K562 (cell line): ENCODE data around the gene ARHGEF4. TPM values are rescaled to one million over a fixed set of nuclear protein-coding genes. Genes with fewer than 3 reads are reported as not detected.

Source experiments
- ATAC-seq: fragments of 200-7000 bp; cut with Tn5 transposase; 3 replicates; pipeline ENCODE4 v1.9.1; 2020; ENCODE audit warnings: moderate library complexity
- BruUV-seq: library from RNA; stranded (reverse); fragments of 400-500 nt; replicated peaks from 2 replicates; lab custom pipeline; 2021; lab: Mats Ljungman, UMichigan
- CTCF ChIA-PET: fragments of 300-600 bp; formaldehyde crosslinking; extraction: SDS; loops from one replicate; lab custom pipeline; 2021; ENCODE audit warnings: low intra/inter-chr PET ratio; lab: Yijun Ruan, JAX
- POLR2A ChIA-PET: fragments of 300-600, 350-650 bp; sonication (Branson Sonifier 250); formaldehyde crosslinking; extraction: SDS; loops from one replicate; lab custom pipeline; 2021; ENCODE audit warnings: antibody characterized with exemption, inconsistent platforms; lab: Yijun Ruan, JAX
- DNase-seq, 4 experiments: peaks; one replicate each; pipeline versions ENCODE4 v3.0.0 to v3.0.0-alpha.2; 2011 to 2018; ENCODE audit warnings: low spot score in 3 of 4, mixed read lengths in 3 of 4; ENCODE audit errors: extremely low read depth in 1 of 4
- FAIRE-seq: peaks from 2 replicates; lab custom pipeline; 2011; peaks lifted over from hg19 to GRCh38; lab: Jason Lieb, UNC
- H2AFZ ChIP-seq: 2 replicates; pipeline ENCODE4 v1.6.0; 2011; ENCODE audit warnings: low read depth, low read length, control low read depth, inconsistent platforms
- H3K27ac ChIP-seq: fragments of 200-600 bp; 3 replicates; pipeline ENCODE4 v1.8.0; 2011; ENCODE audit warnings: low read depth, mild to moderate bottlenecking, control low read depth, inconsistent platforms, low read length, moderate library complexity, mixed read lengths; ENCODE audit errors: extremely low read depth
- H3K27me3 ChIP-seq, 2 experiments: fragments of 300-600 bp in 1 of 2; 2 replicates in 1 of 2; 3 replicates in 1 of 2; pipeline versions ENCODE4 v1.6.0 to v1.8.0; 2011; ENCODE audit warnings: inconsistent platforms in 2 of 2, low read length in 2 of 2, mild to moderate bottlenecking in 1 of 2, mixed read lengths in 1 of 2, moderate library complexity in 1 of 2; ENCODE audit not compliant: control insufficient read depth in 2 of 2, insufficient read depth in 2 of 2
- H3K36me3 ChIP-seq: fragments of 300-600 bp; 3 replicates; pipeline ENCODE4 v1.8.0; 2011; ENCODE audit warnings: mild to moderate bottlenecking, low read length, inconsistent platforms; ENCODE audit not compliant: control insufficient read depth, insufficient read depth
- H3K4me1 ChIP-seq, 2 experiments: fragments of 200-600 bp in 1 of 2; replicated peaks in 1 of 2; 2 replicates in 1 of 2; 3 replicates in 1 of 2; pipeline versions ENCODE4 v1.5.1 to v1.8.0; 2011; ENCODE audit warnings: inconsistent platforms in 2 of 2, low read length in 2 of 2, mild to moderate bottlenecking in 1 of 2, mixed read lengths in 1 of 2, moderate library complexity in 1 of 2; ENCODE audit not compliant: control insufficient read depth in 2 of 2, insufficient read depth in 2 of 2
- H3K4me2 ChIP-seq: 2 replicates; pipeline ENCODE4 v1.6.1; 2011; ENCODE audit warnings: low read length, control low read depth, inconsistent platforms, mixed read lengths; ENCODE audit not compliant: insufficient read depth
- H3K4me3 ChIP-seq: fragments of 200-600 bp; sonication (generic), shearing (Covaris generic); 2 replicates; pipeline ENCODE4 v1.5.1; 2016; ENCODE audit warnings: control low read depth, inconsistent platforms
- H3K79me2 ChIP-seq: fragments of 200-600 bp; 3 replicates; pipeline ENCODE4 v1.8.0; 2011; ENCODE audit warnings: low read length, inconsistent platforms; ENCODE audit not compliant: control insufficient read depth, insufficient read depth
- H3K9ac ChIP-seq, 2 experiments: 2 replicates each; pipeline versions ENCODE4 v1.6.0 to v1.6.1; 2011; ENCODE audit warnings: low read depth in 2 of 2, low read length in 2 of 2, control low read depth in 1 of 2, inconsistent platforms in 1 of 2, mild to moderate bottlenecking in 1 of 2, mixed read lengths in 1 of 2; ENCODE audit not compliant: insufficient read depth in 1 of 2
- H3K9me1 ChIP-seq: one replicate; pipeline ENCODE4 v1.6.0; 2011; ENCODE audit warnings: inconsistent platforms, mild to moderate bottlenecking, low read length, moderate library complexity; ENCODE audit not compliant: control insufficient read depth, insufficient read depth
- H3K9me3 ChIP-seq: replicated peaks from 2 replicates; pipeline ENCODE4 v1.5.1; 2011; ENCODE audit warnings: low read depth, low read length, inconsistent platforms; ENCODE audit not compliant: control insufficient read depth, insufficient read depth
- H4K20me1 ChIP-seq: replicated peaks from 2 replicates; pipeline ENCODE4 v1.6.1; 2011; ENCODE audit warnings: low read length, inconsistent platforms, mixed read lengths; ENCODE audit not compliant: control insufficient read depth, insufficient read depth
- CAMTA2 ChIP-seq: fragments of 250-450 bp; sonication (Bioruptor Pico); conservative IDR thresholded peaks from 2 replicates; pipeline ENCODE4 v1.5.1; 2022
- GABPB2 ChIP-seq: fragments of 250-450 bp; sonication (Bioruptor Pico); conservative IDR thresholded peaks from 2 replicates; pipeline ENCODE4 v1.5.1; 2021; ENCODE audit warnings: mild to moderate bottlenecking
- JUN ChIP-seq, 2 experiments: sonication (generic) in 1 of 2; formaldehyde crosslinking in 1 of 2; IDR thresholded peaks; 2 replicates each; pipeline versions ENCODE4 v1.6.1 to v1.8.0; 2012 to 2022; ENCODE audit warnings: borderline replicate concordance in 2 of 2, mild to moderate bottlenecking in 2 of 2, improper control_type of control experiment in 1 of 2, low read depth in 1 of 2, low read length in 1 of 2, missing genetic modification reagents in 1 of 2
- L3MBTL2 ChIP-seq: fragments of 450-650 bp; IDR thresholded peaks from 2 replicates; pipeline ENCODE4 v1.6.1; 2016; ENCODE audit warnings: mild to moderate bottlenecking, moderate library complexity
- NFATC3 ChIP-seq: fragments of 450-650 bp; IDR thresholded peaks from 2 replicates; pipeline ENCODE4 v1.6.1; 2017; ENCODE audit warnings: mild to moderate bottlenecking
- NRF1 ChIP-seq, 2 experiments: fragments of 450-650 bp; IDR thresholded peaks in 1 of 2; conservative IDR thresholded peaks in 1 of 2; 2 replicates each; pipeline ENCODE4 v1.6.1; 2014; ENCODE audit warnings: mild to moderate bottlenecking in 2 of 2
- RCOR1 ChIP-seq, 2 experiments: IDR thresholded peaks; 2 replicates each; pipeline ENCODE4 v1.6.1; 2012; ENCODE audit warnings: low read depth in 2 of 2, low read length in 2 of 2, borderline replicate concordance in 1 of 2, improper control_type of control experiment in 1 of 2
- SRF ChIP-seq, 2 experiments: fragments of 250-450, 450-650 bp in 1 of 2; sonication (Bioruptor Pico) in 1 of 2; sonication (generic) in 1 of 2; formaldehyde crosslinking; IDR thresholded peaks; 2 replicates each; pipeline versions ENCODE4 v1.5.0 to v1.5.1; 2020 to 2022; ENCODE audit warnings: mild to moderate bottlenecking in 1 of 2, missing genetic modification reagents in 1 of 2
- TEAD4 ChIP-seq, 2 experiments: sonication (generic) in 1 of 2; formaldehyde crosslinking in 1 of 2; IDR thresholded peaks; 2 replicates each; pipeline versions ENCODE4 v1.6.1 to v1.8.0; 2012 to 2022; ENCODE audit warnings: borderline replicate concordance in 1 of 2, inconsistent platforms in 1 of 2, low read length in 1 of 2, mild to moderate bottlenecking in 1 of 2, missing genetic modification reagents in 1 of 2
- TRIM24 ChIP-seq, 2 experiments: fragments of 450-650 bp; IDR thresholded peaks; 2 replicates each; pipeline ENCODE4 v1.6.1; 2016
- WGBS: fragments of 100-300 bp; shearing (Covaris generic); methylation state at CpG from one replicate; pipeline ENCODE4 v1.1.6; 2016; ENCODE audit warnings: low coverage, mixed read lengths; ENCODE audit not compliant: insufficient coverage; ENCODE audit errors: missing lambda C conversion rate; 5-methylcytosine and 5-hydroxymethylcytosine counted together
- in situ Hi-C: fragments of 300-500 bp; cut with MboI; formaldehyde crosslinking; loops from 4 replicates; pipeline ENCODE4 v1.15.0; 2018; ENCODE audit warnings: inconsistent platforms, mixed read lengths
- intact Hi-C: fragments of 100-400 bp; cut with micrococcal nuclease; formaldehyde crosslinking; loops from 2 replicates; pipeline ENCODE4 v1.14.2; 2022
- polyA plus RNA-seq, 8 experiments: library from polyadenylated mRNA; depleted of rRNA in 4 of 8; stranded (reverse) in 5 of 8; unstranded in 3 of 8; fragments of >200 nt; fragmentation: Nextera tagmentation in 2 of 8; fragmentation: Illumina TruSeq in 1 of 8; extraction: Ambion mirVana in 2 of 8; extraction: Trizol in 1 of 8; gene quantifications; 2 replicates each; pipeline versions ENCODE4 v1.2.1 to v1.2.3, GENCODE V29; 2011 to 2014; ENCODE audit warnings: inconsistent platforms in 1 of 8, missing spikeins in 1 of 8
- total RNA-seq, 7 experiments: library from RNA; depleted of rRNA in 6 of 7; stranded (reverse); fragments of >200 nt in 6 of 7; fragmentation: Illumina TruSeq in 2 of 7; extraction: Trizol in 2 of 7; gene quantifications; 2 replicates each; pipeline versions ENCODE4 v1.2.1 to v1.2.3, GENCODE V29; 2011 to 2021; ENCODE audit warnings: low replicate concordance in 1 of 7
- TF ChIP-seq, protein P1 (sequence below): fragments of 250-450 bp; sonication (Bioruptor Pico); IDR thresholded peaks from 2 replicates; pipeline ENCODE4 v1.4.0; 2020
- TF ChIP-seq, protein P2 (sequence below): fragments of 250-450 bp; sonication (Bioruptor Pico); IDR thresholded peaks from 2 replicates; pipeline ENCODE4 v1.8.0; 2021; ENCODE audit warnings: mild to moderate bottlenecking, moderate library complexity
- TF ChIP-seq, protein P3 (sequence below): fragments of 450-650 bp; IDR thresholded peaks from 2 replicates; pipeline ENCODE4 v1.6.1; 2016; ENCODE audit warnings: missing biosample characterization, missing genetic modification characterization

Gene ARHGEF4
- total and polyA plus RNA-seq, 9 of the 15 experiments (the other 6 are each of a cell fraction or from before 2014, with no cell fraction given) = not detected

DNA sequence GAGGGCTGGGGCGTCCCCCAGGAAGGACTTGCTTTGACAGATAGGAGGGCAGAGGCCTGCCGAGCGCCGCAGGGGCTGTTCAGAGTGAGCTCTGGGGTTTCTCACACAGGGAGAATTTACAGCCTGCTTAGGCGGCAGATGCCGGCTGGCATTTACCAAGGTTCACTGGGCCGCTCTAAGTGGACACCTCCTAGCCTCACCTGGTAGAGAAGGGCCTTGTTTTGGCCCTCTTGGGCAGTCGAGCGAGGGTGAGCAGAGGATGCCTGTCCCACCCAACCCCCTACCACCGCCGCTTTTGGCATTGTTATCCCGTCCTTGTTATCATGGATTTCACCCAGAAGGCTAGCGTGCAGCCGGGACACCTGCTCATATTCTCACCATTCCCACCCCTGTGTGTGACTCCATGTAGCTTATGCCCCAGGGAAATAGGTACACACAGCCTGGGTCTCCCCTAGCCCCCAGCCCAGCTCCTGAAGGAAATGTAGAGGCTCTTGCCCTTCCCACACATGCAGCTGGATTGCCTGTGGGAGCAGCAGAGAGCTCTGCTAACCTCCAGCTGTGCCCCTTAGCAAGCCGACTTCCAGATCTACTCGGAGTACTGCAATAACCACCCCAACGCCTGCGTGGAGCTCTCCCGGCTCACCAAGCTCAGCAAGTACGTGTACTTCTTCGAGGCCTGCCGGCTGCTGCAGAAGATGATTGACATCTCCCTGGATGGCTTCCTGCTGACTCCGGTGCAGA lies 204.1 kb downstream of the ARHGEF4 start:
- Histone ChIP-seq H3K27ac (no peak overlapping the region), H3K4me2 (no peak overlapping the region), H2AFZ (no peak overlapping the region), H3K9ac (no peak overlapping the region; a peak in 1 of 4 replicates), H3K27me3 (peaks cover 3 to 18% of the 10 kb centered on the region in 2 experiments; a peak in 3 of 5 replicates), H3K4me3 (no peak overlapping the region), H3K9me3 (no peaks in the 10 kb centered on the region), H3K36me3 (no peaks in the 10 kb centered on the region), H3K4me1 (peaks cover 2 to 26% of the 10 kb centered on the region in 2 experiments; a peak in 4 of 5 replicates), H3K9me1 (no peaks in the 10 kb centered on the region), H3K79me2 (no peaks in the 10 kb centered on the region), H4K20me1 (peaks cover 10% of the 10 kb centered on the region)
- 52% methylated on average over 22 of the region's 23 CpGs for WGBS
- no peak for FAIRE-seq
- in situ Hi-C loops = no loop called here
- no TSS peak for BruUV-seq
- intact Hi-C loops = no loop called here
- ChIA-PET CTCF (no interaction called here), POLR2A (no interaction called here)
- DNase-seq = no peak
- no peak for ATAC-seq
- TF ChIP-seq, protein P1, sequence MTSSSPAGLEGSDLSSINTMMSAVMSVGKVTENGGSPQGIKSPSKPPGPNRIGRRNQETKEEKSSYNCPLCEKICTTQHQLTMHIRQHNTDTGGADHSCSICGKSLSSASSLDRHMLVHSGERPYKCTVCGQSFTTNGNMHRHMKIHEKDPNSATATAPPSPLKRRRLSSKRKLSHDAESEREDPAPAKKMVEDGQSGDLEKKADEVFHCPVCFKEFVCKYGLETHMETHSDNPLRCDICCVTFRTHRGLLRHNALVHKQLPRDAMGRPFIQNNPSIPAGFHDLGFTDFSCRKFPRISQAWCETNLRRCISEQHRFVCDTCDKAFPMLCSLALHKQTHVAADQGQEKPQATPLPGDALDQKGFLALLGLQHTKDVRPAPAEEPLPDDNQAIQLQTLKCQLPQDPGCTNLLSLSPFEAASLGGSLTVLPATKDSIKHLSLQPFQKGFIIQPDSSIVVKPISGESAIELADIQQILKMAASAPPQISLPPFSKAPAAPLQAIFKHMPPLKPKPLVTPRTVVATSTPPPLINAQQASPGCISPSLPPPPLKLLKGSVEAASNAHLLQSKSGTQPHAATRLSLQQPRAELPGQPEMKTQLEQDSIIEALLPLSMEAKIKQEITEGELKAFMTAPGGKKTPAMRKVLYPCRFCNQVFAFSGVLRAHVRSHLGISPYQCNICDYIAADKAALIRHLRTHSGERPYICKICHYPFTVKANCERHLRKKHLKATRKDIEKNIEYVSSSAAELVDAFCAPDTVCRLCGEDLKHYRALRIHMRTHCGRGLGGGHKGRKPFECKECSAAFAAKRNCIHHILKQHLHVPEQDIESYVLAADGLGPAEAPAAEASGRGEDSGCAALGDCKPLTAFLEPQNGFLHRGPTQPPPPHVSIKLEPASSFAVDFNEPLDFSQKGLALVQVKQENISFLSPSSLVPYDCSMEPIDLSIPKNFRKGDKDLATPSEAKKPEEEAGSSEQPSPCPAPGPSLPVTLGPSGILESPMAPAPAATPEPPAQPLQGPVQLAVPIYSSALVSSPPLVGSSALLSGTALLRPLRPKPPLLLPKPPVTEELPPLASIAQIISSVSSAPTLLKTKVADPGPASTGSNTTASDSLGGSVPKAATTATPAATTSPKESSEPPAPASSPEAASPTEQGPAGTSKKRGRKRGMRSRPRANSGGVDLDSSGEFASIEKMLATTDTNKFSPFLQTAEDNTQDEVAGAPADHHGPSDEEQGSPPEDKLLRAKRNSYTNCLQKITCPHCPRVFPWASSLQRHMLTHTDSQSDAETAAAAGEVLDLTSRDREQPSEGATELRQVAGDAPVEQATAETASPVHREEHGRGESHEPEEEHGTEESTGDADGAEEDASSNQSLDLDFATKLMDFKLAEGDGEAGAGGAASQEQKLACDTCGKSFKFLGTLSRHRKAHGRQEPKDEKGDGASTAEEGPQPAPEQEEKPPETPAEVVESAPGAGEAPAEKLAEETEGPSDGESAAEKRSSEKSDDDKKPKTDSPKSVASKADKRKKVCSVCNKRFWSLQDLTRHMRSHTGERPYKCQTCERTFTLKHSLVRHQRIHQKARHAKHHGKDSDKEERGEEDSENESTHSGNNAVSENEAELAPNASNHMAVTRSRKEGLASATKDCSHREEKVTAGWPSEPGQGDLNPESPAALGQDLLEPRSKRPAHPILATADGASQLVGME (CRISPR knock-in tag) = no peak
- TF ChIP-seq, protein P2, sequence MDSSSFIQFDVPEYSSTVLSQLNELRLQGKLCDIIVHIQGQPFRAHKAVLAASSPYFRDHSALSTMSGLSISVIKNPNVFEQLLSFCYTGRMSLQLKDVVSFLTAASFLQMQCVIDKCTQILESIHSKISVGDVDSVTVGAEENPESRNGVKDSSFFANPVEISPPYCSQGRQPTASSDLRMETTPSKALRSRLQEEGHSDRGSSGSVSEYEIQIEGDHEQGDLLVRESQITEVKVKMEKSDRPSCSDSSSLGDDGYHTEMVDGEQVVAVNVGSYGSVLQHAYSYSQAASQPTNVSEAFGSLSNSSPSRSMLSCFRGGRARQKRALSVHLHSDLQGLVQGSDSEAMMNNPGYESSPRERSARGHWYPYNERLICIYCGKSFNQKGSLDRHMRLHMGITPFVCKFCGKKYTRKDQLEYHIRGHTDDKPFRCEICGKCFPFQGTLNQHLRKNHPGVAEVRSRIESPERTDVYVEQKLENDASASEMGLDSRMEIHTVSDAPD (CRISPR knock-in tag) = no peak
- TF ChIP-seq TEAD4 (IDR thresholded peaks at IDR 0.05; ENCODE audit: low read length) (no peak), TEAD4 (CRISPR knock-in tag; IDR thresholded peaks at IDR 0.05; ENCODE audit: borderline replicate concordance) (no peak), RCOR1 (IDR thresholded peaks at IDR 0.05; ENCODE audit: borderline replicate concordance in 1 of 2, low read depth in 2 of 2, low read length in 2 of 2) (no peak), TRIM24 (IDR thresholded peaks at IDR 0.05) (no peak), NFATC3 (no peak), L3MBTL2 (no peak), SRF (CRISPR knock-in tag; IDR thresholded peaks at IDR 0.05) (no peak), NRF1 (conservative IDR thresholded peaks at IDR 0.05 in 1 of 2, IDR thresholded peaks at IDR 0.05 in 1 of 2) (no peak), JUN (IDR thresholded peaks at IDR 0.05; ENCODE audit: borderline replicate concordance, low read depth, low read length) (no peak), JUN (CRISPR knock-in tag; IDR thresholded peaks at IDR 0.05; ENCODE audit: borderline replicate concordance) (no peak), GABPB2 (CRISPR knock-in tag) (no peak), CAMTA2 (CRISPR knock-in tag) (no peak)
- TF ChIP-seq, protein P3, sequence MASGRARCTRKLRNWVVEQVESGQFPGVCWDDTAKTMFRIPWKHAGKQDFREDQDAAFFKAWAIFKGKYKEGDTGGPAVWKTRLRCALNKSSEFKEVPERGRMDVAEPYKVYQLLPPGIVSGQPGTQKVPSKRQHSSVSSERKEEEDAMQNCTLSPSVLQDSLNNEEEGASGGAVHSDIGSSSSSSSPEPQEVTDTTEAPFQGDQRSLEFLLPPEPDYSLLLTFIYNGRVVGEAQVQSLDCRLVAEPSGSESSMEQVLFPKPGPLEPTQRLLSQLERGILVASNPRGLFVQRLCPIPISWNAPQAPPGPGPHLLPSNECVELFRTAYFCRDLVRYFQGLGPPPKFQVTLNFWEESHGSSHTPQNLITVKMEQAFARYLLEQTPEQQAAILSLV (tag) = no peak
